GM21786 (cell line): ENCODE data around the gene CLN6.

Source experiments
- ATAC-seq: cut with Tn5 transposase; IDR thresholded peaks from one replicate; pipeline ENCODE4 v1.9.1; 2021; ENCODE audit not compliant: unreplicated experiment

Gene CLN6

GRCh38 chr15:68229386-68230156, at the start of gene CLN6:
CLN6 (minus strand) TSS chr15:68229728; CDS start chr15:68229584, 144 bp downstream.
- ATAC-seq: peak; percentile 62

GRCh38 chr15:68278595-68279405, 49.3 kb upstream of the CLN6 start:
- no peak for ATAC-seq

GRCh38 chr15:68278345-68278594, 48.7 kb upstream of the CLN6 start:
- ATAC-seq: no peak

- peak; percentile 71 for ATAC-seq
These were observed 48.2 kb upstream of the CLN6 start, which contains the start of gene FEM1B for GRCh38 chr15:68277603-68278344. FEM1B (plus strand) TSS chr15:68277745; CDS start chr15:68278418, 673 bp downstream.

- ATAC-seq: no peak
These were observed 47.6 kb upstream of the CLN6 start for GRCh38 chr15:68277131-68277602.

GRCh38 chr15:68276668-68277067, 47.1 kb upstream of the CLN6 start:
- ATAC-seq: no peak

GRCh38 chr15:68275165-68275746, 45.7 kb upstream of the CLN6 start:
- no peak for ATAC-seq

- ATAC-seq: no peak
These were observed 44.8 kb upstream of the CLN6 start for GRCh38 chr15:68274201-68274848.

- ATAC-seq: no peak
These were observed 43.3 kb upstream of the CLN6 start for GRCh38 chr15:68272721-68273271.

- ATAC-seq: no peak
These were observed 42.4 kb upstream of the CLN6 start for GRCh38 chr15:68271854-68272471.

GRCh38 chr15:68268405-68268804, 38.9 kb upstream of the CLN6 start:
- no peak for ATAC-seq

GRCh38 chr15:68265674-68266073, 36.1 kb upstream of the CLN6 start:
- no peak for ATAC-seq

- no peak for ATAC-seq
These were observed 35.6 kb upstream of the CLN6 start for GRCh38 chr15:68265081-68265480.

- ATAC-seq: no peak
These were observed 34.8 kb upstream of the CLN6 start for GRCh38 chr15:68264282-68264681.

- no peak for ATAC-seq
These were observed 33.2 kb upstream of the CLN6 start for GRCh38 chr15:68262514-68263356.

GRCh38 chr15:68261980-68262379, 32.5 kb upstream of the CLN6 start:
- no peak for ATAC-seq

- ATAC-seq: no peak
These were observed 31.7 kb upstream of the CLN6 start for GRCh38 chr15:68261241-68261640.

GRCh38 chr15:68259883-68260282, 30.4 kb upstream of the CLN6 start:
- ATAC-seq: no peak

- no peak for ATAC-seq
These were observed 29.2 kb upstream of the CLN6 start for GRCh38 chr15:68258692-68259091.
